Measurements from ENCODE around the gene PDE4B.

The PDE4B gene

GRCh38 chr1:66351478-66351877 is 558.8 kb downstream of the PDE4B start:
- no peak for DNase-seq

DNA sequence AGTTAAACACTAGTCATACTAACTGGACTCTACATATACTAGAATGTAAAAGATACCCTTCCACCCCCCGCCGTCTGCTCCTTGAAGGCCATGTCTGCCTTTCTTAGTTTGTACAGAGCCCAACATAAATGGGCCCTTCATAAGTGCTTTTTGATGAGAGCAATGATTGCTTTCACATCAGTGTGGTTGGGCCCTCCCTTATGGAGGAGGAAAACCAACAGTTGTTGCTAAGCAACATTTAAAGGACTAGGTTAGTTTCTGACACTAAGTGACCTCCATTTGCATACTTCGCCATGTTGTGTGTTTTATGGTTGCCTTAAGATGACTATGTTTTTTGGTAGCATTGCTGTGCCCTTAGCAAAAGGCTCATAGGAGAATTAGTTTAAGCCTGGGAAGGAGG is 559.2 kb downstream of the PDE4B start:
- no peak for DNase-seq

DNA sequence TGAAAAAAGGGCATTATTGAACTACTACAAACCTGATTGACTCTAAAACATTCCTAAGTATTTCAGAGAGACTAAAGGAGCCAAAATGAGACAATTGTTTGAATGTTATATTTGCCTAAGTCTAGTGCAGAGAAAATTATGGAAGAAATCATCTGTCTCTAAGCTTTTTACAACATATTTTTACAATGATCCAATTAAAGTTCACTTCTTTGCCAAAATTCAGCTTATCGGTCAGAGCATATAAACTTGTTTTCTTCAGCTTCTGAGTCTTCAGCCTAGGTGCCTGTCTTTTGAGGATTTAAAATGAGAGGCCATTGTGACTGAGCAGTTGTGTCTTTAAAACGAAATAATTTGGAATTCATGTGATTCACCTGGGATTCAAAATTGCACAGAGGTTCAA is 560.1 kb downstream of the PDE4B start:
- DNase-seq = no peak

GRCh38 chr1:66353257-66353656 is 560.6 kb downstream of the PDE4B start:
- DNase-seq = no peak

- DNase-seq = no peak
These were observed 561.9 kb downstream of the PDE4B start for GRCh38 chr1:66354311-66355201.

GRCh38 chr1:66355756-66356155 is 563.1 kb downstream of the PDE4B start:
- DNase-seq = no peak

DNA sequence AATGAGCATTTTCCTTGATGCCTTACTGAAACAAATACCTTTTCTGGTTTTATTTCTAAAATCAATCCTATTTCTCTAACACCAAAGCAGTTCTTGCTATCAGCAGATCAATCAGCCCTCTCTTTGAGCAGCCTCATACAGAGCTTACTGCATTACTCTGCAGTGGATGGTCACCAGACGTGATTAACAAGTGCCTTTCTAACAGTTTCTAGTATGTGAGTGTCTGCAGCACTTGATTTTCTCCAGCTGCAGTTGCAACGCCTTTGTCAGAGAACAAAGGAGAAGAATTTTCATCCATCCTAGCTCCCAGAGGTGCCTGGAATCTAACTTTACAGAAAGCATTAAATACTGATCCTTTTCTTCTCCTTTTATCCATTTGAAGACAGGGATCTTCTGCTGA is 563.9 kb downstream of the PDE4B start:
- DNase-seq = no peak

DNA sequence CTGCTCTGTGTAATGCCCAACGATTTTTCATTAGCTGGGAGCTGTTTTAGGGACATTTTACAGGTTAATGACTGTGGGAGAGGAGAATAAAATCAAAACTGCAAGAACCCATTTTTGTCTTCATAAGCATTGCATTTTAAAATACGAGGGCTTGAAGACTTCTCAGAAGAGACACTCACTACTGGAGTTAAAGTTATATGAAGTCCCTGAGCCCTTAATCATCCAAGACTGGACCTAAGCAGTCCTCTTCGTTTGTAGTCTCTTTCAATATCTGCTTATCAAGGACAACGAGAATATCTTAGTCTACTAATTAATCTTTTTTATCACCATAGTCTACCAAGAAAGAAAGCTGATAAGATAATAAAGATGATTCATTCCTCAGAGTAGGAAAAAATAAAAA is 564.3 kb downstream of the PDE4B start:
- DNase-seq = no peak

DNA sequence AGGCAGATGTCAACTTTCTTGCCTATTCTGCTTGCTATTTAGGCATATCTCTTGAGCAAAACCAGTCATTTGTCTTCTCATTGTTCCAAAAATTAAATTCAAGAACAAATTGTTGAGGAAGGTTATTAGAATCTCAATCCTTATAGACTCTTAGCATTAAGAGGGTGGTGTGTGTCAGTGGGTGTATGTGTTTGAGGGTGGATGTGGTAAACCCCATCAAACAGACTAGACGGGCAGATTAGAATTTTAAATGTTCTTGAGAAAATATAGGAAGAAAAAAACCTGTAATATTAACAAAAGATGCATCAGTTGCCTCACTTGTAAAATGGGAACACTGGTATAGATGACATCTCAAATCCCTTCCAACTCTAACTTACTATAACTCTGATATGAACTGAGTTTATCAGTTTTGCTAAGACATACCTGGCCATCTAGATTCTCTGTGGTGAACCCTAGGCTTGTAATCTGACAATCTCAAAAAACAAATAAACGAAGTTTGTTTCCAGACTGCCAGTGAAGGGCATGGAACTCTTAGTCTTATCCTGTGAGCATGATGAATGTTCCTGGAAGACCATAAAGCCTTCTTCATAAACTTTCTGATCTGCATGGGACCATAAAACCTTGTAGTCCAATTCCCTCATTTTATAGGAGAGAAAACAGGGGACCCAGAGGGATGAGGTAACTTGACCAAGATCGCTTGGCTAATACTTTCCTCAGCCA is 564.9 kb downstream of the PDE4B start:
- no peak for DNase-seq

GRCh38 chr1:66359269-66359668 is 566.6 kb downstream of the PDE4B start:
- no peak for DNase-seq

DNA sequence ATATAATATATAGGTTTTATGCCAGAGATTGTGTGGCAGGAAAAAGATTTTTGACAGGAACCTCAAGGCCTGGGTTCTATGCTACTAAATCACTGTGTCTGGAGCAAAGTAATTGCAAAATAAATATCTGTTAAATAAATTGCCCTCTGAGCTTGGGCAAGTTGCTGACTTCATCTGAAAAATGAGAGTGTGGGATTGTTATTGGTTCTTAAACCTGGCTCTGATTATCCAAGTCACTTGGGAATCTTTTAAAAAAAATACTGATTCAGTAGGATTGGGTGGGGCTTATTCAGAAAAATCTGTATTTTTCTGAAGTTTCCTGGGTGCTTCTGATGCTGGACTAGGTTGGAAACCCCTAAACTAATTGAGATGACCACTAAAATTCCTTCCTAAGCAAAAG is 567.1 kb downstream of the PDE4B start:
- no peak for DNase-seq

DNA sequence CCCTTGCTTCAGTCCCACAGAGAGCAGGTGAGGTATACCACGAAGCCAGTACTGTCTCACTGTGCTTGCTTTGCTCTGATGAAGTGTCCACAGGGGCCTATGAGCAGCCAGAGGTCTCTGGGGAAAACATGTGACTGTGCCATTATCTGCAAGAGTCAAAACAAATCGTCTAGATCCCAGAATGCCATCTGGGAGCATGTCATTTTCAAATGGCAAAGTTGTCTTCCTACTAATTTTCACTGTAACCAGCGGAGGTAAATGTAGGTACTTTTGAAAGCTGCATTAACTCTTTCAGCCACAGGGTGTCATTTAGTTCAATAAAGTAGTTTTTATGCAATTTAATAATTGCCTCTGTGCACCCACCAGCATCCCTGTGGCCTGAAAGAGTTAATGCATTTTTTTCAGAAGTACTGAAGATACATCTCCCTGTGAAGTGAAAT is 567.6 kb downstream of the PDE4B start:
- no peak for DNase-seq

DNA sequence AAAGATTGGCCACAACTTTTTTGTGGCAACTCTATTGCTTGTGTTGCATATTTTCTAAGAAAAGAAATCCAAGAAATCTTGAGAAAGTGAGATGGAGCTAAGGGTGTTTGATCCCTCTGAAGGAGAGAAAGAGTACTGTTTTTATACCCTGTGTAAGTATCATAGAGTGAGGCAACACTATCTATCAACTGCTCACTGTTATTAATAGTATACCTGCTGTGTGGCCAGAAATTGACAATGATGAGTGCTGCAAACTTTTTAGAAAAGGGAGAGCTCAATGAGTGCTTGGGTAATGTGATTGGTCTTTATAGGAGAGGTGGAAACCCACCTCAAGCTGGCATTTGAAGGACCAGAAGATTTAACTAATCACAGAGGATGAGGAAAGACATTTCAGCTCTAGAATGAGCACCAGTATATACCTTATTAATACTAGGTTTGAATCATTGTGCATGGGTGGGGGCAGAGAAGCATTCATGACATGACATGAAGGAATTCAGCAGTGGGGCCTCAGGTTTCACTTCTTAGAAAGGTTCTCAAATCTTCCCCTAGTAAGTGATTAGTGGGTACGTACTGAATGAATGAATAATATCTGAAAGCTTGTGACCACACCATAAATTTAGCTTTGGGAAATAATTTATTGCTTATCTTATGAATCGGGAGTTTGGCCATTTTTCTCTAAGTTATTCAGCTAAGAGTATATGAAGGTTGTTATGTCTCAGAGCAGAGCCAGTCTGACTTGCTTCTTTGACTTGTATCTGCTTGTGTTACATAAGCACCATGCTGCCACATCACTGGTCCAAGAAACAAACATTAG is 572.1 kb downstream of the PDE4B start:
- no peak for DNase-seq

GRCh38 chr1:66365635-66366034 is 572.9 kb downstream of the PDE4B start:
- DNase-seq = no peak

GRCh38 chr1:66366634-66367033 is 573.9 kb downstream of the PDE4B start:
- DNase-seq = no peak

DNA sequence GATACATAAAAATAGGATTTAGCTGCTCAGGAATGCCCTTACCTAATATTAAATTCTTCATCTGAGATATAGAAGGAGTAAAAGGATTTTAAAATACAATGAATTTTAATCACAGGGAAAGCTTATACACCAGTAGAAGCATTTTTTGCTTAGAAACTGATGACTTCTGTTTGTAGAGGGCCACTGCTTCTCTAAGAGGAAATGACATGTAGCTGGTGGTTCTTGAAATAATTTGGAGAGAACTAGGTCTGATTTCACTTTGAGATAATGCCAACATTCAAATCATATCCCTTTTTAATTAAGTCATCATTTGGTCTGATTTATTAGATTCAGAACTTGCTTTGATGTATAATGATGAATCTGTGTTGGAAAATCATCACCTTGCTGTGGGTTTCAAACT is 574.7 kb downstream of the PDE4B start:
- DNase-seq = no peak

- no peak for DNase-seq
These were observed 575.6 kb downstream of the PDE4B start for GRCh38 chr1:66368261-66368660.

GRCh38 chr1:66370462-66370971 is 577.8 kb downstream of the PDE4B start:
- no peak for DNase-seq

- no peak for DNase-seq
These were observed 578.7 kb downstream of the PDE4B start for GRCh38 chr1:66371233-66372005.

GRCh38 chr1:66372522-66373101 is 579.9 kb downstream of the PDE4B start:
- no peak for DNase-seq

GRCh38 chr1:66373157-66373591 is 580.5 kb downstream of the PDE4B start:
- DNase-seq = no peak

- no peak for DNase-seq
These were observed 581.5 kb downstream of the PDE4B start for GRCh38 chr1:66374148-66374547.

All from activated T-cell treated with anti-CD3 and anti-CD28 coated beads for 4 hours (primary cell).